GM12878 (cell line): ENCODE results near the gene SLC25A45. TPM values are rescaled to one million over a fixed set of nuclear protein-coding genes. Genes with fewer than 3 reads are reported as not detected.
A peak's percentile ranks its signal among the peaks of the same experiment; 100 is the strongest.

Experiments
- BHLHE40 ChIP-seq, 2 experiments: fragments of 450-650 bp in 1 of 2; IDR thresholded peaks; 2 replicates each; pipeline ENCODE4 v1.6.1; 2011 to 2017; ENCODE audit warnings: low read depth in 2 of 2, borderline replicate concordance in 1 of 2, improper control_type of control experiment in 1 of 2, low read length in 1 of 2, mild to moderate bottlenecking in 1 of 2
- BMI1 ChIP-seq: fragments of 450-650 bp; IDR thresholded peaks from 2 replicates; pipeline ENCODE4 v1.6.1; 2016; ENCODE audit warnings: mild to moderate bottlenecking, moderate library complexity, borderline replicate concordance
- CEBPB ChIP-seq, 2 experiments: fragments of 150-350 bp in 1 of 2; IDR thresholded peaks; 2 replicates each; pipeline ENCODE4 v1.6.1; 2012 to 2014; ENCODE audit warnings: low read depth in 2 of 2, low read length in 2 of 2, borderline replicate concordance in 1 of 2, inconsistent platforms in 1 of 2
- CHD1 ChIP-seq: IDR thresholded peaks from 2 replicates; pipeline ENCODE4 v1.6.1; 2012; ENCODE audit warnings: low read depth, low read length, improper control_type of control experiment
- GABPA ChIP-seq: IDR thresholded peaks from 2 replicates; pipeline ENCODE4 v1.6.1; 2014; ENCODE audit warnings: antibody characterized with exemption, low read depth, mild to moderate bottlenecking, inconsistent platforms
- LARP7 ChIP-seq: fragments of 450-650 bp; IDR thresholded peaks from 2 replicates; pipeline ENCODE4 v1.6.1; 2017; ENCODE audit warnings: mild to moderate bottlenecking
- PKNOX1 ChIP-seq: fragments of 450-650 bp; IDR thresholded peaks from 2 replicates; pipeline ENCODE4 v1.6.1; 2016; ENCODE audit warnings: mild to moderate bottlenecking
- POLR2AphosphoS2 ChIP-seq: IDR thresholded peaks from 2 replicates; pipeline ENCODE4 v1.6.1; 2011; ENCODE audit warnings: low read depth, mild to moderate bottlenecking, low read length, improper control_type of control experiment, moderate library complexity
- POLR2AphosphoS5 ChIP-seq: IDR thresholded peaks from 2 replicates; pipeline ENCODE4 v1.6.1; 2011; ENCODE audit warnings: mild to moderate bottlenecking, low read length, inconsistent platforms
- RAD21 ChIP-seq: IDR thresholded peaks from 2 replicates; pipeline ENCODE4 v1.6.1; 2011; ENCODE audit warnings: mild to moderate bottlenecking, low read depth, low read length, moderate library complexity; ENCODE audit not compliant: insufficient read depth
- RELA ChIP-seq: fragments of 450-650 bp; IDR thresholded peaks from 2 replicates; pipeline ENCODE4 v1.8.0; 2014; ENCODE audit warnings: borderline replicate concordance; ENCODE audit not compliant: partially characterized antibody
- SREBF1 ChIP-seq: IDR thresholded peaks from 2 replicates; pipeline ENCODE4 v1.6.1; 2012; ENCODE audit warnings: mild to moderate bottlenecking, low read length
- STAT1 ChIP-seq: fragments of 450-650 bp; conservative IDR thresholded peaks from 2 replicates; pipeline ENCODE4 v1.6.1; 2014; ENCODE audit warnings: antibody characterized with exemption, mild to moderate bottlenecking
- STAT3 ChIP-seq: IDR thresholded peaks from 2 replicates; pipeline ENCODE4 v1.6.1; 2011; ENCODE audit warnings: low read depth, low read length, improper control_type of control experiment
- ZNF217 ChIP-seq: fragments of 450-650 bp; IDR thresholded peaks from 2 replicates; pipeline ENCODE4 v1.6.1; 2017; ENCODE audit warnings: antibody characterized with exemption, mild to moderate bottlenecking
- ZNF24 ChIP-seq: fragments of 450-650 bp; IDR thresholded peaks from 2 replicates; pipeline ENCODE4 v1.6.1; 2017; ENCODE audit warnings: antibody characterized with exemption, mild to moderate bottlenecking
- polyA plus RNA-seq, 11 experiments: library from polyadenylated mRNA; depleted of rRNA in 4 of 11; unstranded in 6 of 11; stranded (reverse) in 5 of 11; fragments of >200 nt; fragmentation: Nextera tagmentation in 4 of 11; fragmentation: Illumina TruSeq in 1 of 11; extraction: Ambion mirVana in 4 of 11; extraction: Trizol in 1 of 11; gene quantifications; 1 replicate in 1 of 11; 2 replicates in 10 of 11; pipeline versions ENCODE4 v1.2.1 to v1.2.3, GENCODE V29; 2011 to 2016; ENCODE audit warnings: inconsistent platforms in 2 of 11, missing spikeins in 2 of 11, low read depth in 1 of 11
- total RNA-seq, 4 experiments: library from RNA; depleted of rRNA in 3 of 4; stranded (reverse); fragments of >200 nt in 3 of 4; fragmentation: Illumina TruSeq in 1 of 4; extraction: Trizol in 1 of 4; gene quantifications; 2 replicates each; pipeline versions ENCODE4 v1.2.1 to v1.2.3, GENCODE V29; 2013 to 2021
- TF ChIP-seq, protein P1 (sequence below): fragments of 450-650 bp; IDR thresholded peaks from 2 replicates; pipeline ENCODE4 v1.6.1; 2017; ENCODE audit warnings: antibody characterized with exemption, mild to moderate bottlenecking, moderate library complexity
- TF ChIP-seq, protein P2 (sequence below): IDR thresholded peaks from 2 replicates; pipeline ENCODE4 v1.6.1; 2012; ENCODE audit warnings: low read depth, low read length, improper control_type of control experiment
- TF ChIP-seq, protein P3 (sequence below): fragments of 450-650 bp; IDR thresholded peaks from 2 replicates; pipeline ENCODE4 v1.6.1; 2017; ENCODE audit warnings: mild to moderate bottlenecking, moderate library complexity
- TF ChIP-seq, protein P4 (sequence below): fragments of 150-350 bp; IDR thresholded peaks from 2 replicates; pipeline ENCODE4 v1.6.1; 2014; ENCODE audit warnings: mild to moderate bottlenecking, low read depth, low read length

SLC25A45 gene
- total and polyA plus RNA-seq, 10 of the 15 experiments (the other 5 are each of a cell fraction or from before 2014, with no cell fraction given), result 4.1 to 35.2 (median 20.3) TPM

GRCh38 chr11:65427691-65428577, 45.5 kb upstream of the SLC25A45 start (continued):
- no peak for TF ChIP-seq CEBPB (IDR thresholded peaks at IDR 0.05; ENCODE audit: borderline replicate concordance in 1 of 2, low read depth in 2 of 2, low read length in 2 of 2)
- peak; percentile 90 for TF ChIP-seq POLR2AphosphoS5
- TF ChIP-seq, protein P1, sequence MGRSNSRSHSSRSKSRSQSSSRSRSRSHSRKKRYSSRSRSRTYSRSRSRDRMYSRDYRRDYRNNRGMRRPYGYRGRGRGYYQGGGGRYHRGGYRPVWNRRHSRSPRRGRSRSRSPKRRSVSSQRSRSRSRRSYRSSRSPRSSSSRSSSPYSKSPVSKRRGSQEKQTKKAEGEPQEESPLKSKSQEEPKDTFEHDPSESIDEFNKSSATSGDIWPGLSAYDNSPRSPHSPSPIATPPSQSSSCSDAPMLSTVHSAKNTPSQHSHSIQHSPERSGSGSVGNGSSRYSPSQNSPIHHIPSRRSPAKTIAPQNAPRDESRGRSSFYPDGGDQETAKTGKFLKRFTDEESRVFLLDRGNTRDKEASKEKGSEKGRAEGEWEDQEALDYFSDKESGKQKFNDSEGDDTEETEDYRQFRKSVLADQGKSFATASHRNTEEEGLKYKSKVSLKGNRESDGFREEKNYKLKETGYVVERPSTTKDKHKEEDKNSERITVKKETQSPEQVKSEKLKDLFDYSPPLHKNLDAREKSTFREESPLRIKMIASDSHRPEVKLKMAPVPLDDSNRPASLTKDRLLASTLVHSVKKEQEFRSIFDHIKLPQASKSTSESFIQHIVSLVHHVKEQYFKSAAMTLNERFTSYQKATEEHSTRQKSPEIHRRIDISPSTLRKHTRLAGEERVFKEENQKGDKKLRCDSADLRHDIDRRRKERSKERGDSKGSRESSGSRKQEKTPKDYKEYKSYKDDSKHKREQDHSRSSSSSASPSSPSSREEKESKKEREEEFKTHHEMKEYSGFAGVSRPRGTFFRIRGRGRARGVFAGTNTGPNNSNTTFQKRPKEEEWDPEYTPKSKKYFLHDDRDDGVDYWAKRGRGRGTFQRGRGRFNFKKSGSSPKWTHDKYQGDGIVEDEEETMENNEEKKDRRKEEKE, result no peak
- TF ChIP-seq, protein P2, sequence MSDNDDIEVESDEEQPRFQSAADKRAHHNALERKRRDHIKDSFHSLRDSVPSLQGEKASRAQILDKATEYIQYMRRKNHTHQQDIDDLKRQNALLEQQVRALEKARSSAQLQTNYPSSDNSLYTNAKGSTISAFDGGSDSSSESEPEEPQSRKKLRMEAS, result no peak
- TF ChIP-seq ZNF24, result no peak
- TF ChIP-seq STAT1, result no peak
- no peak for TF ChIP-seq LARP7
- TF ChIP-seq STAT3, result no peak
- TF ChIP-seq POLR2AphosphoS2, result peak; percentile 92; the same call in 1 of the 2 replicates
- TF ChIP-seq, protein P3, sequence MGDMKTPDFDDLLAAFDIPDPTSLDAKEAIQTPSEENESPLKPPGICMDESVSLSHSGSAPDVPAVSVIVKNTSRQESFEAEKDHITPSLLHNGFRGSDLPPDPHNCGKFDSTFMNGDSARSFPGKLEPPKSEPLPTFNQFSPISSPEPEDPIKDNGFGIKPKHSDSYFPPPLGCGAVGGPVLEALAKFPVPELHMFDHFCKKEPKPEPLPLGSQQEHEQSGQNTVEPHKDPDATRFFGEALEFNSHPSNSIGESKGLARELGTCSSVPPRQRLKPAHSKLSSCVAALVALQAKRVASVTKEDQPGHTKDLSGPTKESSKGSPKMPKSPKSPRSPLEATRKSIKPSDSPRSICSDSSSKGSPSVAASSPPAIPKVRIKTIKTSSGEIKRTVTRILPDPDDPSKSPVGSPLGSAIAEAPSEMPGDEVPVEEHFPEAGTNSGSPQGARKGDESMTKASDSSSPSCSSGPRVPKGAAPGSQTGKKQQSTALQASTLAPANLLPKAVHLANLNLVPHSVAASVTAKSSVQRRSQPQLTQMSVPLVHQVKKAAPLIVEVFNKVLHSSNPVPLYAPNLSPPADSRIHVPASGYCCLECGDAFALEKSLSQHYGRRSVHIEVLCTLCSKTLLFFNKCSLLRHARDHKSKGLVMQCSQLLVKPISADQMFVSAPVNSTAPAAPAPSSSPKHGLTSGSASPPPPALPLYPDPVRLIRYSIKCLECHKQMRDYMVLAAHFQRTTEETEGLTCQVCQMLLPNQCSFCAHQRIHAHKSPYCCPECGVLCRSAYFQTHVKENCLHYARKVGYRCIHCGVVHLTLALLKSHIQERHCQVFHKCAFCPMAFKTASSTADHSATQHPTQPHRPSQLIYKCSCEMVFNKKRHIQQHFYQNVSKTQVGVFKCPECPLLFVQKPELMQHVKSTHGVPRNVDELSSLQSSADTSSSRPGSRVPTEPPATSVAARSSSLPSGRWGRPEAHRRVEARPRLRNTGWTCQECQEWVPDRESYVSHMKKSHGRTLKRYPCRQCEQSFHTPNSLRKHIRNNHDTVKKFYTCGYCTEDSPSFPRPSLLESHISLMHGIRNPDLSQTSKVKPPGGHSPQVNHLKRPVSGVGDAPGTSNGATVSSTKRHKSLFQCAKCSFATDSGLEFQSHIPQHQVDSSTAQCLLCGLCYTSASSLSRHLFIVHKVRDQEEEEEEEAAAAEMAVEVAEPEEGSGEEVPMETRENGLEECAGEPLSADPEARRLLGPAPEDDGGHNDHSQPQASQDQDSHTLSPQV, result no peak
- TF ChIP-seq SREBF1, result no peak
- no peak for TF ChIP-seq BHLHE40 (IDR thresholded peaks at IDR 0.05; ENCODE audit: borderline replicate concordance in 1 of 2, low read depth in 2 of 2, low read length in 1 of 2)
- no peak for TF ChIP-seq ZNF217
- TF ChIP-seq RELA, result no peak
- no peak for TF ChIP-seq CHD1
- peak; percentile 55; the same call in 1 of the 2 replicates for TF ChIP-seq BMI1
- no peak for TF ChIP-seq PKNOX1
- no peak for TF ChIP-seq GABPA
- TF ChIP-seq, protein P4, sequence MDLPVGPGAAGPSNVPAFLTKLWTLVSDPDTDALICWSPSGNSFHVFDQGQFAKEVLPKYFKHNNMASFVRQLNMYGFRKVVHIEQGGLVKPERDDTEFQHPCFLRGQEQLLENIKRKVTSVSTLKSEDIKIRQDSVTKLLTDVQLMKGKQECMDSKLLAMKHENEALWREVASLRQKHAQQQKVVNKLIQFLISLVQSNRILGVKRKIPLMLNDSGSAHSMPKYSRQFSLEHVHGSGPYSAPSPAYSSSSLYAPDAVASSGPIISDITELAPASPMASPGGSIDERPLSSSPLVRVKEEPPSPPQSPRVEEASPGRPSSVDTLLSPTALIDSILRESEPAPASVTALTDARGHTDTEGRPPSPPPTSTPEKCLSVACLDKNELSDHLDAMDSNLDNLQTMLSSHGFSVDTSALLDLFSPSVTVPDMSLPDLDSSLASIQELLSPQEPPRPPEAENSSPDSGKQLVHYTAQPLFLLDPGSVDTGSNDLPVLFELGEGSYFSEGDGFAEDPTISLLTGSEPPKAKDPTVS, result no peak
- TF ChIP-seq RAD21, result no peak
